HepG2 (cell line): ENCODE results near the gene NTPCR. TPM values are rescaled to one million over a fixed set of nuclear protein-coding genes. Genes with fewer than 3 reads are reported as not detected.

ENCODE experiments used
- ATAC-seq: fragments of 200-7000 bp; cut with Tn5 transposase; 3 replicates; pipeline ENCODE4 v1.9.1; 2020; ENCODE audit warnings: mild to moderate bottlenecking, moderate library complexity
- BruUV-seq: library from RNA; stranded (reverse); fragments of 400-500 nt; replicated peaks from 2 replicates; lab custom pipeline; 2021; lab: Mats Ljungman, UMichigan
- CTCF ChIA-PET: fragments of 300-600 bp; formaldehyde crosslinking; extraction: SDS; loops from one replicate; lab custom pipeline; 2021; ENCODE audit warnings: low total read pairs, inconsistent platforms, low intra/inter-chr PET ratio; lab: Yijun Ruan, JAX
- POLR2A ChIA-PET: fragments of 350-600 bp; sonication (Branson Sonifier 250); formaldehyde crosslinking; loops from one replicate; lab custom pipeline; 2020; ENCODE audit warnings: antibody characterized with exemption, inconsistent platforms; lab: Yijun Ruan, JAX
- DNase-seq: peaks from one replicate; pipeline ENCODE4 v3.0.0-alpha.2; 2015; ENCODE audit warnings: low spot score
- FAIRE-seq: peaks from 3 replicates; lab custom pipeline; 2011; peaks lifted over from hg19 to GRCh38; lab: Jason Lieb, UNC
- H2AFZ ChIP-seq: one replicate; pipeline ENCODE4 v1.6.1; 2011; ENCODE audit warnings: low read length, inconsistent platforms
- H3K27ac ChIP-seq: fragments of 300-600 bp; 3 replicates; pipeline ENCODE4 v1.8.0; 2011; ENCODE audit warnings: mixed run types, mild to moderate bottlenecking, mixed read lengths, low read length, inconsistent platforms; ENCODE audit not compliant: insufficient read depth; ENCODE audit errors: extremely low read length
- H3K27me3 ChIP-seq, 2 experiments: fragments of 200-600 bp in 1 of 2; 2 replicates in 1 of 2; 3 replicates in 1 of 2; pipeline versions ENCODE4 v1.6.0 to v1.8.0; 2011; ENCODE audit warnings: low read length in 2 of 2, mild to moderate bottlenecking in 2 of 2, moderate library complexity in 2 of 2, inconsistent platforms in 1 of 2; ENCODE audit not compliant: insufficient read depth in 2 of 2, control insufficient read depth in 1 of 2
- H3K36me3 ChIP-seq, 2 experiments: fragments of 200-600 bp in 1 of 2; replicated peaks in 1 of 2; 2 replicates in 1 of 2; 3 replicates in 1 of 2; pipeline versions ENCODE4 v1.5.1 to v1.8.0; 2011; ENCODE audit warnings: low read length in 2 of 2, inconsistent platforms in 1 of 2; ENCODE audit not compliant: insufficient read depth in 2 of 2, control insufficient read depth in 1 of 2
- H3K4me1 ChIP-seq: 2 replicates; pipeline ENCODE4 v1.5.1; 2012; ENCODE audit warnings: low read length, inconsistent platforms; ENCODE audit not compliant: insufficient read depth
- H3K4me2 ChIP-seq: 2 replicates; pipeline ENCODE4 v1.6.0; 2011; ENCODE audit warnings: low read depth, low read length, inconsistent platforms
- H3K4me3 ChIP-seq, 3 experiments: fragments of 200-600 bp in 1 of 3; sonication (generic), shearing (Covaris generic) in 1 of 3; replicated peaks in 1 of 3; 2 replicates each; pipeline ENCODE4 v1.5.1; 2011 to 2016; ENCODE audit warnings: low read length in 3 of 3, inconsistent platforms in 2 of 3, low read depth in 2 of 3, mild to moderate bottlenecking in 2 of 3, control low read depth in 1 of 3, mixed read lengths in 1 of 3; ENCODE audit not compliant: insufficient read depth in 1 of 3
- H3K79me2 ChIP-seq: one replicate; pipeline ENCODE4 v1.6.1; 2011; ENCODE audit warnings: low read length, inconsistent platforms; ENCODE audit not compliant: insufficient read depth
- H3K9ac ChIP-seq: 2 replicates; pipeline ENCODE4 v1.6.0; 2011; ENCODE audit warnings: mild to moderate bottlenecking, low read depth, low read length, inconsistent platforms; ENCODE audit not compliant: insufficient read depth
- H3K9me3 ChIP-seq: 2 replicates; pipeline ENCODE4 v1.5.1; 2012; ENCODE audit warnings: mild to moderate bottlenecking, low read length
- H4K20me1 ChIP-seq: 2 replicates; pipeline ENCODE4 v1.6.0; 2011; ENCODE audit warnings: inconsistent platforms, mild to moderate bottlenecking, low read length, moderate library complexity; ENCODE audit not compliant: insufficient read depth
- GFI1 ChIP-seq: sonication (generic); formaldehyde crosslinking; IDR thresholded peaks from 2 replicates; pipeline ENCODE4 v1.5.0; 2020; ENCODE audit warnings: missing genetic modification reagents, mild to moderate bottlenecking, borderline replicate concordance
- HMGXB4 ChIP-seq, 2 experiments: sonication (generic) in 1 of 2; formaldehyde crosslinking in 1 of 2; IDR thresholded peaks; 2 replicates each; pipeline versions ENCODE4 v1.4.0 to v1.6.1; 2018 to 2020; ENCODE audit warnings: missing genetic modification reagents in 2 of 2, borderline replicate concordance in 1 of 2, low read depth in 1 of 2, mild to moderate bottlenecking in 1 of 2, missing biosample characterization in 1 of 2
- KMT2B ChIP-seq: IDR thresholded peaks from 2 replicates; pipeline ENCODE4 v1.6.1; 2016; ENCODE audit warnings: missing genetic modification reagents, missing compliant biosample characterization
- TBP ChIP-seq: sonication (generic); formaldehyde crosslinking; IDR thresholded peaks from 2 replicates; pipeline ENCODE4 v1.5.0; 2020; ENCODE audit warnings: missing genetic modification reagents
- TEAD2 ChIP-seq: sonication (generic); formaldehyde crosslinking; IDR thresholded peaks from 2 replicates; pipeline ENCODE4 v1.9.0; 2021; ENCODE audit warnings: missing genetic modification reagents
- ZSCAN30 ChIP-seq: sonication (generic); formaldehyde crosslinking; IDR thresholded peaks from 2 replicates; pipeline ENCODE4 v1.5.0; 2020; ENCODE audit warnings: mild to moderate bottlenecking, missing genetic modification reagents
- WGBS: methylation state at CpG from one replicate; pipeline ENCODE4 v1.1.6; 2017; ENCODE audit warnings: low lambda C conversion rate; 5-methylcytosine and 5-hydroxymethylcytosine counted together
- in situ Hi-C: cut with HindIII; loops from 2 replicates; pipeline ENCODE4 v1.10.0; 2017; ENCODE audit warnings: low pct_unique_long_range_greater_than_20kb; ENCODE audit not compliant: extremely low pct_ligation_motif_present
- intact Hi-C: fragments of 100-400 bp; cut with micrococcal nuclease; formaldehyde crosslinking; loops from one replicate; pipeline ENCODE4 v1.10.0; 2022; ENCODE audit not compliant: unreplicated experiment
- polyA plus RNA-seq, 8 experiments: library from polyadenylated mRNA; depleted of rRNA in 3 of 8; stranded (reverse) in 7 of 8; unstranded in 1 of 8; fragments of >200 nt; fragmentation: Illumina TruSeq in 4 of 8; extraction: Trizol in 4 of 8; gene quantifications; 2 replicates each; pipeline versions ENCODE4 v1.2.1 to v1.2.3, GENCODE V29; 2011 to 2016; ENCODE audit warnings: low read depth in 4 of 8, missing spikeins in 1 of 8, mixed read lengths in 1 of 8; ENCODE audit not compliant: insufficient read depth in 1 of 8
- total RNA-seq, 5 experiments: library from RNA; depleted of rRNA; stranded (reverse); fragments of >200 nt; fragmentation: Illumina TruSeq; extraction: Trizol; gene quantifications; 2 replicates each; pipeline ENCODE4 v1.2.3, GENCODE V29; 2016; ENCODE audit warnings: low read depth in 1 of 5
- TF ChIP-seq, protein P1 (sequence below): sonication (generic); formaldehyde crosslinking; IDR thresholded peaks from 2 replicates; pipeline ENCODE4 v1.5.0; 2020; ENCODE audit warnings: missing genetic modification reagents
- TF ChIP-seq, protein P2 (sequence below): IDR thresholded peaks from 2 replicates; pipeline ENCODE4 v1.6.1; 2016; ENCODE audit warnings: mild to moderate bottlenecking
- TF ChIP-seq, protein P3 (sequence below): sonication (generic); formaldehyde crosslinking; IDR thresholded peaks from 2 replicates; pipeline ENCODE4 v1.4.0; 2020; ENCODE audit warnings: missing genetic modification reagents, mild to moderate bottlenecking, borderline replicate concordance
- TF ChIP-seq, protein P4 (sequence below): sonication (generic); formaldehyde crosslinking; IDR thresholded peaks from 2 replicates; pipeline ENCODE4 v1.5.0; 2020; ENCODE audit warnings: missing genetic modification reagents

The NTPCR gene
- total and polyA plus RNA-seq, 2 of the 13 experiments (the other 11 are each of a cell fraction or from before 2014, with no cell fraction given), result 11.7 to 47.0 TPM

GRCh38 chr1:232908831-232909230, 41.6 kb upstream of the NTPCR start:
- no peak for DNase-seq
- no TSS peak for BruUV-seq
- Histone ChIP-seq H2AFZ (no peak overlapping the region), H3K27ac (no peak overlapping the region), H3K36me3 (no peaks in the 10 kb centered on the region), H3K4me2 (no peak overlapping the region), H3K79me2 (no peaks in the 10 kb centered on the region), H3K9ac (no peak overlapping the region), H3K9me3 (no peaks in the 10 kb centered on the region), H4K20me1 (no peaks in the 10 kb centered on the region), H3K4me3 (no peak overlapping the region), H3K4me1 (no peaks in the 10 kb centered on the region), H3K27me3 (peaks cover 0 to 3% of the 10 kb centered on the region in 2 experiments; a peak in 2 of 5 replicates)
- WGBS, result 33% methylated on average over 7 of the region's 7 CpGs
- intact Hi-C loops (no loop called here), in situ Hi-C loops (no loop called here)
- ATAC-seq, result no peak
- POLR2A ChIA-PET, result no interaction called here
- TF ChIP-seq TBP (CRISPR knock-in tag), result no peak
- FAIRE-seq, result no peak
- CTCF ChIA-PET, result no interaction called here

- Histone ChIP-seq H3K27me3 (peaks cover 0 to 3% of the 10 kb centered on the region in 2 experiments; a peak in 2 of 5 replicates), H3K9me3 (no peaks in the 10 kb centered on the region), H3K4me1 (no peaks in the 10 kb centered on the region), H3K4me3 (no peak overlapping the region), H3K36me3 (no peaks in the 10 kb centered on the region), H3K79me2 (no peaks in the 10 kb centered on the region), H2AFZ (no peak overlapping the region), H3K9ac (no peak overlapping the region), H4K20me1 (no peaks in the 10 kb centered on the region), H3K4me2 (no peak overlapping the region), H3K27ac (no peak overlapping the region)
- POLR2A ChIA-PET, result no interaction called here
- TF ChIP-seq, protein P1, sequence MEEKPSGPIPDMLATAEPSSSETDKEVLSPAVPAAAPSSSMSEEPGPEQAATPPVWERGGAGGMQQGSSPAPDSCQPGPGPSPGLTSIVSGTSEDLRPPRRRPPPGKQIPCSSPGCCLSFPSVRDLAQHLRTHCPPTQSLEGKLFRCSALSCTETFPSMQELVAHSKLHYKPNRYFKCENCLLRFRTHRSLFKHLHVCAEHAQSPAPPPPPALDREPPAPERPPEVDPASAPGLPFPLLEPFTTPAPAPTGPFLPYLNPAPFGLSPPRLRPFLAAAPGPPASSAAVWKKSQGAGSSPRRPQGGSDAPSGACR (CRISPR knock-in tag), result no peak
- TF ChIP-seq HMGXB4 (CRISPR knock-in tag; IDR thresholded peaks at IDR 0.05; ENCODE audit: borderline replicate concordance in 1 of 2, low read depth in 1 of 2) (no peak), GFI1 (CRISPR knock-in tag) (no peak), TEAD2 (CRISPR knock-in tag) (no peak), ZSCAN30 (CRISPR knock-in tag) (no peak), KMT2B (no peak)
- TF ChIP-seq, protein P2, sequence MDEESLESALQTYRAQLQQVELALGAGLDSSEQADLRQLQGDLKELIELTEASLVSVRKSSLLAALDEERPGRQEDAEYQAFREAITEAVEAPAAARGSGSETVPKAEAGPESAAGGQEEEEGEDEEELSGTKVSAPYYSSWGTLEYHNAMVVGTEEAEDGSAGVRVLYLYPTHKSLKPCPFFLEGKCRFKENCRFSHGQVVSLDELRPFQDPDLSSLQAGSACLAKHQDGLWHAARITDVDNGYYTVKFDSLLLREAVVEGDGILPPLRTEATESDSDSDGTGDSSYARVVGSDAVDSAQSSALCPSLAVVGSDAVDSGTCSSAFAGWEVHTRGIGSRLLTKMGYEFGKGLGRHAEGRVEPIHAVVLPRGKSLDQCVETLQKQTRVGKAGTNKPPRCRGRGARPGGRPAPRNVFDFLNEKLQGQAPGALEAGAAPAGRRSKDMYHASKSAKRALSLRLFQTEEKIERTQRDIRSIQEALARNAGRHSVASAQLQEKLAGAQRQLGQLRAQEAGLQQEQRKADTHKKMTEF, result no peak
- TF ChIP-seq, protein P3, sequence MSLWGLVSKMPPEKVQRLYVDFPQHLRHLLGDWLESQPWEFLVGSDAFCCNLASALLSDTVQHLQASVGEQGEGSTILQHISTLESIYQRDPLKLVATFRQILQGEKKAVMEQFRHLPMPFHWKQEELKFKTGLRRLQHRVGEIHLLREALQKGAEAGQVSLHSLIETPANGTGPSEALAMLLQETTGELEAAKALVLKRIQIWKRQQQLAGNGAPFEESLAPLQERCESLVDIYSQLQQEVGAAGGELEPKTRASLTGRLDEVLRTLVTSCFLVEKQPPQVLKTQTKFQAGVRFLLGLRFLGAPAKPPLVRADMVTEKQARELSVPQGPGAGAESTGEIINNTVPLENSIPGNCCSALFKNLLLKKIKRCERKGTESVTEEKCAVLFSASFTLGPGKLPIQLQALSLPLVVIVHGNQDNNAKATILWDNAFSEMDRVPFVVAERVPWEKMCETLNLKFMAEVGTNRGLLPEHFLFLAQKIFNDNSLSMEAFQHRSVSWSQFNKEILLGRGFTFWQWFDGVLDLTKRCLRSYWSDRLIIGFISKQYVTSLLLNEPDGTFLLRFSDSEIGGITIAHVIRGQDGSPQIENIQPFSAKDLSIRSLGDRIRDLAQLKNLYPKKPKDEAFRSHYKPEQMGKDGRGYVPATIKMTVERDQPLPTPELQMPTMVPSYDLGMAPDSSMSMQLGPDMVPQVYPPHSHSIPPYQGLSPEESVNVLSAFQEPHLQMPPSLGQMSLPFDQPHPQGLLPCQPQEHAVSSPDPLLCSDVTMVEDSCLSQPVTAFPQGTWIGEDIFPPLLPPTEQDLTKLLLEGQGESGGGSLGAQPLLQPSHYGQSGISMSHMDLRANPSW, result no peak
- TF ChIP-seq, protein P4, sequence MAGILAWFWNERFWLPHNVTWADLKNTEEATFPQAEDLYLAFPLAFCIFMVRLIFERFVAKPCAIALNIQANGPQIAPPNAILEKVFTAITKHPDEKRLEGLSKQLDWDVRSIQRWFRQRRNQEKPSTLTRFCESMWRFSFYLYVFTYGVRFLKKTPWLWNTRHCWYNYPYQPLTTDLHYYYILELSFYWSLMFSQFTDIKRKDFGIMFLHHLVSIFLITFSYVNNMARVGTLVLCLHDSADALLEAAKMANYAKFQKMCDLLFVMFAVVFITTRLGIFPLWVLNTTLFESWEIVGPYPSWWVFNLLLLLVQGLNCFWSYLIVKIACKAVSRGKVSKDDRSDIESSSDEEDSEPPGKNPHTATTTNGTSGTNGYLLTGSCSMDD (CRISPR knock-in tag), result no peak
- WGBS, result 64% methylated on average over 4 of the region's 4 CpGs
- in situ Hi-C loops, result no loop called here
- intact Hi-C loops, result no loop called here
- no peak for DNase-seq
- no peak for ATAC-seq
- FAIRE-seq, result no peak
- CTCF ChIA-PET, result no interaction called here
- no TSS peak for BruUV-seq
Measured at GRCh38 chr1:232909752-232910151, 40.7 kb upstream of the NTPCR start.
